ENCODE results near the gene PYY.
A peak's percentile ranks its signal among the peaks of the same experiment; 100 is the strongest.

The PYY gene

DNA sequence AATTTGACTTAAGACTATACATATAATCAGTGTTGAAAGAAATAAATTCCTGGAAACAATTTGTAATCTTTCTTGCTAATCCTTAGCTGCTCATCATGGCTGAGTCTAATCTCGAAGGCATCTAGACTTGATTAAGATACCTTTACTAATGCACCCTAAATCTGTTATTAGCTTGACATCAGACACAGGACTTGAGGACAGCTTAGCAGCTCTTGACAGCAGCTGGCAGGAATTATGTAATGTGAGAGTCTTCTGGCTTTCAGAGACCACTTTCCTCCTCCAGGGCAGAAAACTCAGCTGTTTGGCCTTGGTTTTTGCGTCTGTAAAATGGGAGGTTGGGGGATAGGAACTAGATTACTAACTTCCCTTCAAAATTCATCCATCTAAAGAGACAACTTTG, 39.3 kb downstream of the PYY start:
- no peak for DNase-seq

DNA sequence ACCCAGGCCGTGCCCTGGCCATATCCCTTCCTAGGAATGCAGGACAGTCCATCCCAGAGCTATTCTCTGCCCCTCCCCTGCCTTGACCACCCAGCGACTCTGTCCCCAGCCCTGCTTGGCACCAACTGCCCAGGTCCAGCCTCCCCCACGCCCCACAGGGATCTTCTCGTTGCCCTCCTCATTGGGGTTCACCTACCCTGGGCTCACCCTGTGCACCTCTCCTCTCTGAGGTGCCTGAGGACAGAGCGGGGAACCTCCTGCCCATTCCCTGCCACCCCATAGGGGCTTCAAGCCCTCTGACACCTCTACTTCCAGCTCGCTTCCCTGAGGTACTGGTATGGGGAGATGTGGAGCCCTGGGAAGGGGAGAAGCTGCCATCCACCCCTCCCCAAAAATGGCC, 40.2 kb downstream of the PYY start:
- DNase-seq: no peak

DNA sequence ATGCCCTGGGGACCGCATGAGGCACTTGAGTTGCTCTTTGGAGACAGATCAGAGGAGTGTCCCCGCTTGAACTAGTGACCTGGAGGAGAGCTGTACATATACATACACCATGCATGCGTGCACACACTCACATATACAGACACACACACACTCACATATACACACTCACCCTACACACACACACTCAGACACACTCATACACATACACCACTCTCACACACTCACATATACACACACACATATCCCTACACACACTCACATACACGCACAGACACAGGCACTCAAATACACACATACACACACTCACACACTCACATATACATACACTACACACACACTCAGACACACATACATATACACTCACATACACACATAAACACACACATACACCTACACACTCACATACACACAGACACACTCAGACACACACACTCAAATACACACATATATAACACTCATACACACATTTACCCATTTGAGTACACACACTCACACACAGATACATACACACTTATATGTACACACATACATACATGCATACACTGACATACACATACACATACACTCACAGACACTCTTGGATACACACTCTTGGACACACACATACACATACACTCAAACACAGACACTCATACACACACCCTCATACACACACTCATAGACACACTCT, 41.0 kb downstream of the PYY start:
- DNase-seq: no peak

DNA sequence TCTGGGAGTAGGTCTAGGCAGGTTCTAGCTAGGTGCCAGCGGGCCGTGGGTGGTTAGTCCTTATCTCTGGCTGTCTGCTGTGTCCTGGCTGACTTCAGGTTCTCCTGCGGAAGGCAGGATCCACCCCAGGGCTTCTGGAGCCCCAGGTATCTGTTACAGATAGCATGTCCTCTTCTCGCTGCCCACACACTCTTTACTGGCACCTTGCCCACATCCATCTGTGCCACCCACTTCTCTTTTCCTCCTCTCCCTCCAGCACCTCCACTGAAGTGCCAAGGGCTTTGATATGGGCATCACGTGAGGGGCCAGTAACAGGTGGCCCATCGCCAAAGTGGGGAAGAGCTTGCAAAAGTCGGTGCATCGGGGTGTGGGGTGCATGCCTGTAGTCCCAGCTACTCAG, 41.8 kb downstream of the PYY start:
- DNase-seq: no peak

DNA sequence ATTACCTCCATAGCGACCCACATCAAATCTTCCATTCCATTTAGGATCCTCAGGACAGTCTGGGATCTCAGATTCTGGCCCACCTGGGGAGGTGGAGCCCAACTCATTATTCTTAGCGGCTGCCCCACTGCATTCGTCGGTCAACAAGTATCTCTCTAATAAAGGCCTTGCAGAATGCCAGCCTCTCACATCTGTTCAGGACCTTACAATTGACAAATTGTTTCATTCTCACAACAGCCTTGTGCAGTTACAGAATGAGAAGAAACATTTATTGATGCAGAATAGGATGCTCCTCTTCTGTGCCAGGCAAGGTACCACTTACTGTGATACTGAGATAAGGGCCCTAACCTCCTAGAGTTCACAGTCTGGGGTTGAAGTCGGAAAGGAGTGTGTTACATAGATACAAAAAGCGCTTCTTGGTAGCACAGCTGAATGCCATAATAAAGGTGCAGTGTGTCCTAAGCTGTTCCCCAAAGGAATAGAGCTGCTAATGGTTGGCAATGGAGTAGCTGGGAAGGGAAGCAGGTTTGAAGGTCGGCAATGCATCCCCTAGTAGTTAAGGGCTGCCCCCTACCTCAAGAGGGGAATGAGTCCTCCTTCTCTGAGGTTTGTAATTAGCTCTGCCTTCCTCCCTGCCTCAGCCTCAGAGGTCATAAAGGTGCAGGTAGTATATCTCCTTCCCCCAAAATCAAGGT, 44.1 kb downstream of the PYY start:
- DNase-seq: no peak

DNA sequence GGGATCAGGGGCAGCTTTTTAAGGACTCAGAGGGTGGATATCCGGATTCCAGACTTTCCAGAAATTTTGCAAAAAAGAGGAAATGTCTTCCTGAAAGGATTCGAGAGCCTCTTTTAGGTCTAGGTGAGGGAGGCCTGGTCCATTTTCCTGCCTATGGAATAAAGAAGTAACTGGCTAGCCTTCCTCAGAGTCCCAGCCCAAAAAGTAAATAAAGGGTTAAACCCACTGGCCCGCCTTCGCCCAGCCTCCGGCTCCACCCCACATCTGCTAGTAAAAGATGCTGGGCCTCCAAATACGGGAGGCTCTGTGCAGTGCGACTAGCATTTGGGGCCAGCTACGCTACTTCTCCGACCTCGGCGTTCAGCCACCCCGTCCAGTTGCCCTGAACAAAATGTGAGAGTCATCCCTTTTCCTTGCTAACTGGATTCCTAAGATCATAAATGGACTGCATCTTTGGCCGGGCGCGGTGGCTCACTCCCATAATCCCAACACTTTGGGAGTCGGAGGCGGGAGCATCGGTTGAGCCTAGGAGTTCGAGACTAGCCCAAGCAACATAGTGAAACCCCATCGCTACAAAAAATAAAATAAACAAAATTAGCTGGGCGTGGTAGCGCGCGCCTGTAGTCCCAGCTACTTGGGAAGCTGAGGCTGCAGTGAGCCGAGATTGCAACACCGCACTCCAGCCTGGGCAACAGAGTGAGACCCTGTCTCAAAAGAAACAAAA, 45.6 kb downstream of the PYY start:
- peak; percentile 20 for DNase-seq

DNA sequence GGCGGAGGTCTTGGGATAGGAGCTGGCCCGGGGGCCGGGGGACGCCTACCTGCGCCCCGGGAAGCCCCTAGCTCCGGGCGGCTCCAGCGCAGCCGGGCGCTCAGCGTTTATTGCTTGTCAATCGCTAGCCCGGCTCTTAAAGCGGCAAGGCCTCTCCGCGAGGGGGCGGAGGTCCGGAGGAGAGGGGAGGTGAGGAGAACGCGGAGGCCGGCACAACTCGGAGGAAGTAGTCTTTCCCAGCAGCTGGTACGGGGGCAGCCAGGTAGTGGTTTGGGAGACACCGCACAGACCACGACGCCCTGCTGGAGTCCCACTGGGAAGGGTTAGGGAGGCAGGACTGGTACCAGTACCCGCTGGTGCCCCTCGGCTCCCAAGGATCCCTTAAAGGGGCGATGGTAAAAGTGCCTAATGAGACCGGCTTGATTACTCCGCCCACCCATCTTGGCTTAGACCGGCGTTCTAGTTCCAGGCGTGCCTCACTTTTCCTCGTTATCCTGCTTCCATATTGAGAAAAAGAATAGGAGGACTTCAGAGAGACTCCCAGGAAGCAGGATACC, 46.2 kb downstream of the PYY start, which contains the start of gene MPP2:
TSS of gene MPP2 (minus strand) at position 112 of the 557 bp plus-strand sequence. CDS start 3,076 bp downstream, outside the sequence.
- peak; percentile 54 for DNase-seq

DNA sequence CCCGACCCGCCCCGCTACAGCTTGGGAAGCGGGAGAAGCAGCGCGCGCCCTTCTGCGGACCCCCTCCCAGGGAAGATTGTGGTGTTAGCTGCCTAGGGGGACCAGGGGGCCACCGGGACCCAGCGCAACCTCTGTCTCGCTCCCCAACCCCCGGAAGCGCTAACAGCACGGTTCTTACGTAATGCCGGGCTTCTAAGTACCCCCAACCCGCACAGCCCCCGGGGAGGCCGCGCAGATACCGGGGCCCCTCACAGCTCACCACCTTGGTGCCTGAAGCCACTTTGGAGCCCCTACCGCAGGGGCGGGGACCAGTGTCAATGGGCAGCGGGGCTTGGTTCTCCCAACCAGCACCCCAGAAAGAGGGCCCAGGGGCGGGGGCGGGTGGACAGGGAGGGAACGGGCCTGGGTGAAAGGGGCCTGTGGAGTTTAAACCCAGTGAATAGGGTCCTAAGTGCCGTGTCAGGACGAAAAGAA, 46.8 kb downstream of the PYY start:
- no peak for DNase-seq

DNA sequence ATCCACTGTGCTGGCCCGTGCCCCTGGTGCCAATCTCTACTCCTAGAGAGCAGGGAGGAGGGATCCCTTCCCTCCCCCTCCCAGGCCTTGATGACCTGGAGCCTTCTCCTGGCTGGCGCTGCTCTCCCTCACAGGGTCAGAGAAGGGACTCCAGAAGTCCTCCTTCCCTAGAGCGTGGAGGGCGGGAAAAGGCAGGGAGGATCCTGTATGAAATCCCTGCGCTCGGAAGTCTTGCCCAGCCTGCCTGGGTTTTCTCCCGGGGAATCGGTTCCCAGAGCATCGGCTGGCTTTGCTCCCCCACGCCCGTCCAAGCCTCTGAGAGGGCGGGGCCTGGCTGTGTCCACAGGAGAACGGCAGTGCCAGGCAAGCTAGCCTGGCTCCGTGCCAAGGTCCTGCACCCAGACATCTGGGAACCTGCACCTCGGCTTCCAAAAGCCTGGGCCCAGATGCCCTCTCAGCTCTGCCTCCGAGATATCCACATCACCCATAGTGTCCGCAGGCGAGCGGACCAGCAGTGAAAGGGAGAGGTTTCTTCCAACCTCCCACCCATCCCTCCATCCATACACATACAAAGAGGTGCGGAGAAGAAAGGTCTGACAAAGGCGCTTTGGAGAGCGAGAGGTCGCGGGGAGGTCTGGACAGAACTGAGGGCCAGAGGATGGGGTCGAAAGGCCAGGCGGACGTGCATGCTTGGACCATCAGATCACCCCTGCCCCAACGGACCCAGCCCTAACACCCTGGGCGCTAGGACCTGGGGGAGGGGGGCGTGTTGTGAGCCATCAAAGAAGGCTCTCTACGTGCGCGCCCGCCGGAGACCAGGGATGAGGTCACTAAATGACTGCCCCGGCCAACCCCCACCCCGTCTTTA, 47.5 kb downstream of the PYY start:
- peak; percentile 41 for DNase-seq

DNA sequence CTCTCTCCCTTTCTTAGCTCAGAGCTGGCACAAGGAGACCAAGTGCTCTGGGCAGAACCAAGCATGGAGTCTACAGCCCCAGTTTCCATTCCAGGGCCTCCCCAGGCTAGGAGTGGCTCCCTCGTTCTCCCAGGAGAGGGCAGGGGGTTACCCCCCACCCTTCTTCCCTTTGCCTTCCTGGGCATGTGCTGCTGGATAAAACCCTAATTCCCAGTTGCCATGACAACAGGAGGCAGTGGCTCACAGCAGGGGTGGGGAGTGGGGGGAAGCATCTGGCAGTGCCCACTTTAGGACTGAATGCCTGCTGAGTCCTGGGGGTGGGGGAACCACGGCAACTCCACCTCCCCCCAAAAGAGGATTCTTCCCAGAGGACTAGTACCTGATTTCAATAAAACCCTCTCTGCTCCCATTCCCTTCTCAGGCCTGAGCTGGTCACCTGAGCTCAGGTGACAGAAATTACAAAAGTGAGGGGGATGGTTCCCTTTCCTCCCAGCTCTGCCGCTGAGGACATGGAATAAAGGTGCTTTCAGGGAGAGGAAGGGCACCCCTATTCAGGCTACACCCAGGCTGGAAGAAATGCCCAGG, 48.2 kb downstream of the PYY start:
- no peak for DNase-seq
